ENCODE results near the gene ZNF547. TPM values are rescaled to one million over a fixed set of nuclear protein-coding genes. Genes with fewer than 3 reads are reported as not detected.
A peak's percentile ranks its signal among the peaks of the same experiment; 100 is the strongest.

ZNF547 gene
- total RNA-seq (2014; rRNA removed; shearing (Covaris generic)), result 4.0 and 6.4 TPM in 2 replicates
- polyA plus RNA-seq (2015; cell fraction: cytosol; rRNA removed), result 0.43 and 0.90 TPM in 2 replicates
- 2.5 and 3.1 TPM in 2 replicates for polyA plus RNA-seq (2015; cell fraction: nucleus; rRNA removed)

GRCh38 chr19:57362997-57363687, at the start of gene ZNF547, which contains the start of gene TRAPPC2B:
TSS of gene ZNF547 (plus strand) at chr19:57363551. CDS start at chr19:57368556, 5,005 bp downstream.
TSS of gene TRAPPC2B (plus strand) at chr19:57363551. CDS start at chr19:57364834, 1,283 bp downstream.
- DNase-seq (ENCODE audit: low read depth), result peak; percentile 100

DNA sequence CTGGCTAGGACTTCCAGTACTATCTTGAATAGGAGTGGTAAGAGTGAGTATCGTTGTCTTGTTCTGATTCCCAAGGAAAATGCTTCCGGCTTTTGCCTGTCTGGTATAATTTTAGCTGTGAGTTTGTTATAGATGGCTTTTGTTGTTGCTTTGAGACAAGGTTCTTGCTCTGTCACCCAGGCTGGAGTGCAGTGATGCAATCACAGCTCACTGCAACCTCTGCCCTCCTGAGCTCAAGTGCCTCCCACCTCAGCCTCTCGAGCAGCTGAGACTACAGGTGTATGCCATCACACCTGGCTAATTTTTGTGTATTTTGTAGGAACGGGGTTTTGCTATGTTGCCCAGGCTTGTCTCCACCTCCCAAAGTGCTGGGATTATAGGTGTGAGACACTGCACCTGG, 49.2 kb upstream of the ZNF547 start:
- no peak for DNase-seq (ENCODE audit: low read depth)

DNA sequence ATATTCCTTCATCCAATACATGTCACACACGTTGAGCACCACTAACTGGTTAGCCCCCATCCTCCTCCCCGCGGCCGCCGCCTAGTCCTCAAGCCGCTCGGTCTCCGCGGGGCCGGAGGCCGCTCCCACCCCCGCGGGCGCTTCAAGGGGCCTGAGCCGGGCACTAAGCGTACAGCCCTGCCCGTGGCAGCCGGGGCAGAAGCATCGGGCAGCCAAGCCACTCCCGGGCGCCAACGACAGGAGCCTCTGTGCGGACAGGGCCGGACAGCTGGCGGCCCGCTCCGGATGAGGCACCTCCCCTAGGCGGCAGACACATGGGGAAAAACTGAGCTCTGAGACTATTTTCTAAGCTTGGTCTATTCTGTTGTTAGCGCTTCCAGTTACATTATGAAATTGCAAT, 45.8 kb upstream of the ZNF547 start:
- no peak for DNase-seq (ENCODE audit: low read depth)

DNA sequence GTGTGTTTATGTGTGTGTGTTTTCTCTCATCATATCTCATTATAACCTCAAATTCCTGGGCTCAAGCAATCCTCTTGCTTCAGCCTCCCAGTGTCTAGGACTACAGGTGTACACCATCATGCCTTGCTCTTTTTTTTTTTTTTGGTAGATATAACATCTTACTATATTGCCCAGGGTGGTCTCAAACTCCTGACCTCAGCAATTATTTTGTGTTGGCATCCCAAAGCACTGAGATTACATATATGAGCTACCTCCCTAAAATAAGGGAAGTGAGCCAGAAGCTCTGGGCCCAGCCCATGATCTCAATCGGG, 43.5 kb upstream of the ZNF547 start:
- DNase-seq (ENCODE audit: low read depth), result no peak

- DNase-seq (ENCODE audit: low read depth), result peak; percentile 96
Observed at GRCh38 chr19:57320180-57321084, 42.9 kb upstream of the ZNF547 start, which contains the start of gene ZNF543. TSS of gene ZNF543 (plus strand) at chr19:57320472. CDS start at chr19:57320854, 382 bp downstream.

DNA sequence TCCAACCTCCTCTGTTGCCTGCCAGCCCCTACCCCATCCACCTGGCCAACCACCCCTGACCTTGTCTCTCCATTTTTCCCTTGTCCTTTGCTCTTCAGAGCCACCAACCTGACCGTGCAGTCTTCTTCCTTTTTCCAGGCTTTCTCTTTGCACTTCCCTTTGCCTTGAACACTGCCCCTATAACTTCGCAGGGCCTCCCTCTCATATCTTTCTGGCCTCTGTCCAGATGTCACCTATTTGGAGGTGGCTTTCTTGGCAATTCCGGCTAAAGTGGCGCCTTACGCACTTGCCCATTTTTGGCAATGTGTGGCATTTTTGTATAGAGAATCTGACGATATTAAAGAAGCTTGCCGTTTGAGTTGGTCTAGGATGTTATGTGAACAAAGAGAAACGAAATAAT, 42.2 kb upstream of the ZNF547 start:
- DNase-seq (ENCODE audit: low read depth), result no peak

DNA sequence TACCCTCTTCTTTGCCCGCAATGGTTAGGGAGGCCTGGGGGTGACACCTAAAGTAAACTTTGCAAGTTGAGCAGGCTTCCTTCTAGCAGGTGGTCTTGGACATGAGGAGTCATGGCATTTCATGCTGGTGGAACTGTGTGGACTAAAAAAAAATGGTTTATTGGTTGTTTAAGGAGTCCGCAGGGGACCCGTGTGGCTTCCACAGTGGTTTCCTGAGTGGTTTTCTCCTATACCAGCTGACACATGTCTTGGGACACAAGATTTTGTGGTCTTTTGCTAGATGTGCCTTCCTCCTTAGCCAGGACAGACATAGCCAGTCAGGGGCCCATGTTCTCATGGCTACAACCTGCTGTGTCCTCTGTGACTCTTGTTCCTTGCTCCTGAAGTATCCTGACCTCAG, 41.6 kb upstream of the ZNF547 start:
- DNase-seq (ENCODE audit: low read depth), result no peak

DNA sequence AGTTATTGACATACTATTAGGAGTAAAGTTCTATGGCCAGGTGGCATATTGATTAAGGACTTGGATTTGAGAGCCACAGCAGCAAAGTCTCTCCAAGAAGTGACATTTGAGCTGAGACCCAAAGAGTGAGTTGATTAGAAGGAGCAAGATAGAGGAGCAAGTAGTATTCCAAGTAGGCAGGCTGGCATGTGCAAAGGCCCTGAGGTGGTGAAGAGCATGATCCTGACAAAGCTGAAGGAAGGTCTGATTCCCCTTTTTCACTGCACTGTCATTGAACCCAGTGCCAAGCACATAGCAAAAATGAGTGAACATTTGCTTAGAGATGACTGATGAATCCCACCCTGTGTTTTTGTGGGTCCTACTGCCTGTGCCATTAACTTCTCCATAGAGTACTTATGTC, 38.4 kb upstream of the ZNF547 start:
- DNase-seq (ENCODE audit: low read depth), result no peak

GRCh38 chr19:57327993-57328392, 35.4 kb upstream of the ZNF547 start:
- DNase-seq (ENCODE audit: low read depth), result no peak

DNA sequence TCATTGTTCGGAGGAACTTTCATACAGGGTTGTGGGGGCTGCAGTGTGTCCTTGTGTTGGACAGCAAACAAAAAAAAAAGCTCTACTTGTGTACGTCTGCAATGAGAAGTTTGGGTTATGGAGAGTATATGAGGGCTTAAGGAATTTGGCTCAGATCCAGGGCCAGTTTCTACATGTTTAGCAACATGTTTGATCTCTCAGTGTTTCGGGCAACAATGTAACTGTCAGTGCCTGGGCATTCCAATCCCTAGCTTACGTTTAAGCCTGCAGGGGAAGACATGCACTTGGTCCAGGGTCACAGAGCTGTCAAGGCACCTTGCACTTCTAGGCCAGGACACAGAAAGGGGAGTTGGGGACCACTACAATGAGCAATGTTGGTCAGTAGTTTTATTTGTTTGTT, 29.2 kb upstream of the ZNF547 start:
- no peak for DNase-seq (ENCODE audit: low read depth)

DNA sequence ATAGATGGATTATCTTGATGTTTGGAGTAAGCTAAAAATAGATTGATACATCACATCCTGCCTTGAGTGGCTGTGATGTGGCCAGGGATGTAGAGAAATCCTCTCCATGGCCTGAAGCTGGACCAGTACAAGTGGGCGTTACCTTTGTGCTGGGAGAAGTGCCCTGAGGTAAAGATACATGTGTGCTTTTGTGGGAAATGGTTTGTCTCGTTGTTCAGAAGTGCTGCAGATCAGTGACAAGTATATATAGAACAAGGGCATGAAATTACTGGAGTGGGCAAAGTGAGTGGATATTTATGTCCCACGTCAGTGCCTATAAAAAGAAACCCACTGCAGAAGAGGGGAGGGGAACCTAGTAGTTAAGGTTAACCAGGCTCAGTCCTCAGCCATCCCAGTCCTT, 24.5 kb upstream of the ZNF547 start:
- DNase-seq (ENCODE audit: low read depth), result no peak

DNA sequence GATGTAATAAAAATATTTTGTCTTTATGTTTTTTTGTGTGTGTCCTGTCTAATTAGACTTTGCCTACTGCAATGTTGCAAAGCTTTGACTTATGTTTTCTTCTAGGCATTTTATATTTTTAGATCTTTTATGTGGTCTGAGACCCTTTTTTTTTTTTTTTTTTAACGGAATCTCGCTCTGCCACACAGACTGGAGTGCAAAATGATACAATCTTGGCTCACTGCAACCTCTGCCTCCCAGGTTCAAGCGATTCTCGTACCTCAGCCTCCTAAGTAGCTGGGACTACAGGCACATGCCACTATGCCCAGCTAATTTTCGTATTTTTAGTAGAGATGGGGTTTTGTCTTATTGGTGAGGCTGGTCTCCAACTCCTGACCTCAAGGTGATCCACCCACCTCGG, 20.8 kb upstream of the ZNF547 start:
- no peak for DNase-seq (ENCODE audit: low read depth)

DNA sequence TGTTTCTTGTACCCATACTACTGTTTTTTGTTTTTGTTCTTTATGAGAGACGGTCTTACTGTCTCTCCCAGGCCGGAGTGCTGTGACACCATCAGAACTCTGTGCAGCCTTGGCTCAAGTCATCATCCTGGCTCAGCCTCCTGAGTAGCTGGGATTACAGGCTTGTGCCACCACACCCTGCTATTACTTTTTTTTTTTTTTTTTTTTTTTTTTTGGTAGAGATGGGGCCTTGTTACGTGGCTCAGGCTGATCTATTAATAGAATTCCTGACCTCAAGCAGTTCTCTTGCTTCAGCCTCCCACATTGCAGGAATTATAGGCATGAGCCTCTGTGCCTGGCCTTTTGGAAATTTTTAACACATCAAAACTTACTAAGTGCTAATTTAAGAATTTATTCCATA, 15.2 kb upstream of the ZNF547 start:
- peak; percentile 29 for DNase-seq (ENCODE audit: low read depth)

DNA sequence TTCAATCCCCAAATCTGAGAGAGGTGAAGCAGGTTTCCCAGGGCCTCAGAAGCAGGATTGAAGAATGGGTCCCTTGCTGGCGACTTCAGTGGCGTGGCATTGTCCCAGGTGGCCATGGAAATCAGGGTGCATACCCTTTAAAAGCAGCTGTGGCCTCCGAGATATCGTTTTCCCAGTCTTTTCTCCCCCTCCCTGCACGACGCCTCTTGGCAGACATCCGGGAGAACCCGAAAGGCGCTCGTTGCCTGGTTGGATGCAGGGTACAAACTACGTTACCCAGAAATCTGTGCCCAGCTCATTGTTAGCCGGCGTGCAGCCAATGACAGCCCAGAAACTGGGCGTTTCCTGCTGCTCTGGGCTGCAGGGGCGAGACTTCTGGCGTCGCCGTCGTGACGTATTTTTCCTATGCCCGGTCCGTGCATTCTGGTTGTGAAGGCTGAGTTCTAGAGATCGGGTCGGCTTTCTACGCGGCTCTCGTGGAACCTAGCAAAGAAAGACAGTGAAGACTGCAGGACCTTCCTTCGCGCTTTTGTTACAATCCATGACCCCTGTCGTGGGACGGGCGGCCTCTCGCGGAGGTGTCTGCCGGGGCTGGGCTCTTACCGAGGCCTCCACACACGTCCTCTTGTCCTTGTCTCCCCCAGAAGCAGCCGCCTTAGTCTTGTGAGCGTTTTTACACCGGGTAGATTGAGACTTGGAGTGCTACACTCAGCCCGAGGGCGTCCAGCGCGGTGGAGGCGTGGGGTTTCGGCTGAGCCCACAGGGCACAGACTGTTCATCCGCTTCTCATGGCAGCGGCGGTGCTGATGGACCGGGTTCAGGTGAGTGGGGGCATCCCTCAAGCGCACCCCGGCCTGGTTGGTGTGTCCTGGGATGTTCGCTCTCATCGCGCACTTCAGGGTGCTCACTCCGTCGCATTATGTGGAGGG, 12.2 kb upstream of the ZNF547 start, which contains the start of gene ZNF304:
Gene ZNF304 (plus strand): TSS at position 395 of the 929 bp plus-strand sequence. CDS start 394 bp downstream, at position 789.
- peak; percentile 95 for DNase-seq (ENCODE audit: low read depth)

DNA sequence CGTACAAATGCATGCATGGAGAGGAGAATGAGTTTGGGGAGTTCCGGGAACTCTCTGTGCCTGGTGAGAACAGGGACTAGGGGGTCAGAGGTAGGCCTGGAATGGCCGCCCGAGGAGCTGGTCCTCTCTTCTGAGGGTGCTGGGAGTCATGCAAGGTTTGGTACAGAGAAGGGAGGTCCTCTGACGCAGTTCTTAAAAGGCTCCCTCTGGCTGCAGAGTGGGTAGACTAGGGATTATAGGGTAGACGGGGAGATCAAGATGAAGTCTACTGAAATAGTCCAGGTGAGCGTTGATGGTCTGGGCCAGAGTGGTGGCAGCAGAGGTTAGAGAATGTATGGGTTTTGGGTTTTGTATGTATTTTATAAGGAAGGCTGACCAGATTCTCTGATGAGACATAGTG, 11.5 kb upstream of the ZNF547 start:
- no peak for DNase-seq (ENCODE audit: low read depth)

DNA sequence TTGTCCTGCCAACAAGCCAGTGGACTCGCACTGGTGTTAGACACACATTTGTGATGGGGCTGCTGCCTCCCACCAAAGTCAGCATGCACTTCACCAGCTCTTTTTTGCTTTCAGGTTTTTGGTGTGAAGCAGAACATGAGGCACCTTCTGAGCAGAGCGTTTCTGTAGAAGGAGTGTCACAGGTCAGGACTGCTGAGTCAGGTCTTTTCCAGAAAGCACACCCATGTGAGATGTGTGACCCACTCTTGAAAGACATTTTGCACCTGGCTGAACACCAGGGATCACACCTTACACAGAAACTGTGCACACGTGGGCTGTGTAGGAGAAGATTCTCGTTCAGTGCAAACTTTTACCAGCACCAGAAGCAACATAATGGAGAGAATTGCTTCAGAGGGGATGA, 7.4 kb upstream of the ZNF547 start:
- no peak for DNase-seq (ENCODE audit: low read depth)

DNA sequence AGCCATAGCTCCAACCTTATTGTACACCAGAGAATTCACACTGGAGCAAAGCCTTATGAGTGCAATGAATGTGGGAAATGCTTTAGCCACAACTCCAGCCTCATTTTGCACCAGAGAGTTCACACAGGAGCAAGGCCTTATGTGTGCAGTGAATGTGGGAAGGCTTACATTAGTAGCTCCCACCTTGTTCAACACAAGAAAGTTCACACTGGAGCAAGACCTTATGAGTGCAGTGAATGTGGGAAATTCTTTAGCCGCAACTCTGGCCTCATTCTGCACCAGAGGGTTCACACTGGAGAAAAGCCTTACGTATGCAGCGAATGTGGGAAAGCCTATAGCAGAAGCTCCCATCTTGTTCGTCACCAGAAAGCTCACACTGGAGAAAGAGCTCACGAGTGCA, 5.9 kb upstream of the ZNF547 start:
- DNase-seq (ENCODE audit: low read depth), result no peak

GRCh38 chr19:57359300-57359699, 4.1 kb upstream of the ZNF547 start:
- DNase-seq (ENCODE audit: low read depth), result no peak

DNA sequence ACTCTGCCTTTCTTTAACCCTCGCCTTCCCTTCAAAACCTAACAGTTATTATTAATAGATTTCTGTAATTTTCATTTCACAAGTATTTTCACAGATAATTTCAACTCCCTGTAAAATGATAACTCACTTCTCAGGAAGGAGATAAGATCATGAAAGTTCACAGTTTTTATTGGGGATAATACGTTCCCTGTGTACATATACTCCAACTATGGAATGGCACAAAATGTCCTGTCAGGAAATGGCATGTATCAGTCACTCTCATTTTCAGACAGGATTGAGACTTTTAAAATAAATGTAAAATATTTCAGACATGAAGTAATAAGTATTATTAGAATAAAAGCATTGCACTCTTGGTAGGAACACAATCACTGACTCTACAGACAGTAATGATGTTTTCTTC, 932 bp upstream of the ZNF547 start:
- DNase-seq (ENCODE audit: low read depth), result no peak

- DNase-seq (ENCODE audit: low read depth), result no peak
Observed at GRCh38 chr19:57363688-57364181, 384 bp downstream of the ZNF547 start.

DNA sequence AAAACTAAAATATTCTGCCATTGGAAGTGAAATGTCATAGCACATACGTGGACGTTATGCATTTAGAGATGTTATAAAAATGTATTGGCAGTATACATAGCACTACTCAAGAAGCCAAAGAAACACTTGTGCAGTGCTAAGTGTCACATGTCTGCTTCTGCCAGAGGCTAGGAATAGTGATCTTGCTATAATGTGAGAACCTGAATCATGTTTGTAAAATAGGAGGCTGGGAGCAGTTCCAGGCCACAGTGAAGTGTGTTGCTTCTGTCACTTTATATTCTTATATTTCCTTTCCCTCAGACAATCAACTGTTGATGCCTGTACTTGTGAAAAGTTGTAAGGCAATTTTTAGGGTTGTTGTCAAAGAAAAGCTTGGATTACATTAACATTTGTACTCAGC, 3.4 kb downstream of the ZNF547 start:
- DNase-seq (ENCODE audit: low read depth), result no peak

Measured in HT1080 (cell line).